ENCODE measurements around the gene HMX1. TPM values are rescaled to one million over a fixed set of nuclear protein-coding genes. Genes with fewer than 3 reads are reported as not detected.

The HMX1 gene
- total and polyA plus RNA-seq, 2 donors (not counting 3 experiments of a cell fraction or from before 2014, with no cell fraction given), result not detected

DNA sequence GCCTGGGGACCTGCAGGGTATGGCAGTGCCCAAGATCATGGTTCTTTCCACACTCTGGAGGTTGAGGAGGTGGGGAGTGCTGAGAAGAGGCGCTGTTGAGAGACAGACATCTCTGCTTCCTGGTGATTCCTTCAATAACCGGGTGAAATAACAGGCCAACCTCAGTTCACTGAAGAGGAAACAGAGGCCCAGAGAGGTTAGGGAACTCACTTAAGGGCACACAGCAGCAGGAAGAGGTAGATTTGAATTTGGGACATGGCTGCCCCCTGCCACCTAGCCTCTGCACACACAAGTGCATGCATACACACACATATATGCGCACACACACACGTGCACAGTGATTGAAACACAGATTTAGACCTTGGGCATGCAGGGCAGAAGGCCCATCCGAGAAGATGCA is 24.9 kb upstream of the HMX1 start:
- FAIRE-seq (no peak), DNase-seq (ENCODE audit: low read depth, low spot score) (no peak)
- H3K9ac ChIP-seq (replicated peaks; ENCODE audit: extremely low read depth, insufficient read depth, low read length), result no peak overlapping the region
- intact Hi-C loops (cut with micrococcal nuclease) (no loop called here), dilution Hi-C loops (cut with MboI; ENCODE audit: extremely low pct_ligation_motif_present, low sequenced_read_pairs) (no loop called here)
- CTCF ChIA-PET, result no interaction called here
- H3K9me3 ChIP-seq (replicated peaks; ENCODE audit: control insufficient read depth, insufficient read depth, low read length), result peaks cover 2% of the 10 kb centered on the region
- no peaks in the 10 kb centered on the region for H3K9me1 ChIP-seq (replicated peaks; ENCODE audit: control insufficient read depth, extremely low read depth, insufficient read depth, low read length)
- H3K79me2 ChIP-seq (ENCODE audit: control insufficient read depth, insufficient read depth, low read length), result no peaks in the 10 kb centered on the region
- no peak overlapping the region for H3K4me3 ChIP-seq (replicated peaks in 1 of 3; ENCODE audit: insufficient read depth in 1 of 3, low read depth in 1 of 3, low read length in 3 of 3)
- TF ChIP-seq, protein P1, sequence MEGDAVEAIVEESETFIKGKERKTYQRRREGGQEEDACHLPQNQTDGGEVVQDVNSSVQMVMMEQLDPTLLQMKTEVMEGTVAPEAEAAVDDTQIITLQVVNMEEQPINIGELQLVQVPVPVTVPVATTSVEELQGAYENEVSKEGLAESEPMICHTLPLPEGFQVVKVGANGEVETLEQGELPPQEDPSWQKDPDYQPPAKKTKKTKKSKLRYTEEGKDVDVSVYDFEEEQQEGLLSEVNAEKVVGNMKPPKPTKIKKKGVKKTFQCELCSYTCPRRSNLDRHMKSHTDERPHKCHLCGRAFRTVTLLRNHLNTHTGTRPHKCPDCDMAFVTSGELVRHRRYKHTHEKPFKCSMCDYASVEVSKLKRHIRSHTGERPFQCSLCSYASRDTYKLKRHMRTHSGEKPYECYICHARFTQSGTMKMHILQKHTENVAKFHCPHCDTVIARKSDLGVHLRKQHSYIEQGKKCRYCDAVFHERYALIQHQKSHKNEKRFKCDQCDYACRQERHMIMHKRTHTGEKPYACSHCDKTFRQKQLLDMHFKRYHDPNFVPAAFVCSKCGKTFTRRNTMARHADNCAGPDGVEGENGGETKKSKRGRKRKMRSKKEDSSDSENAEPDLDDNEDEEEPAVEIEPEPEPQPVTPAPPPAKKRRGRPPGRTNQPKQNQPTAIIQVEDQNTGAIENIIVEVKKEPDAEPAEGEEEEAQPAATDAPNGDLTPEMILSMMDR (IDR thresholded peaks at IDR 0.05; ENCODE audit: extremely low read depth in 1 of 2, insufficient read depth in 1 of 2, low read depth in 1 of 2, low read length in 2 of 2), result no peak
- TF ChIP-seq, protein P2, sequence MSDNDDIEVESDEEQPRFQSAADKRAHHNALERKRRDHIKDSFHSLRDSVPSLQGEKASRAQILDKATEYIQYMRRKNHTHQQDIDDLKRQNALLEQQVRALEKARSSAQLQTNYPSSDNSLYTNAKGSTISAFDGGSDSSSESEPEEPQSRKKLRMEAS (IDR thresholded peaks at IDR 0.05; ENCODE audit: insufficient read depth, insufficient read length), result no peak
- TF ChIP-seq EZH2 (IDR thresholded peaks at IDR 0.05; ENCODE audit: borderline replicate concordance, low read depth, low read length, severe bottlenecking) (no peak), JUN (IDR thresholded peaks at IDR 0.05; ENCODE audit: borderline replicate concordance, insufficient read depth, insufficient read length, low read depth) (no peak), MYC (IDR thresholded peaks at IDR 0.05; ENCODE audit: low read depth, low read length) (no peak), GATA2 (IDR thresholded peaks at IDR 0.05; ENCODE audit: insufficient read depth, insufficient read length, low read depth, low read length) (no peak), POLR2A (IDR thresholded peaks at IDR 0.05; ENCODE audit: low read depth, low read length) (no peak), FOS (IDR thresholded peaks at IDR 0.05; ENCODE audit: borderline replicate concordance, insufficient read depth, low read length) (no peak)
- H4K20me1 ChIP-seq (replicated peaks; ENCODE audit: control insufficient read depth, extremely low read depth, insufficient read depth, low read length), result no peaks in the 10 kb centered on the region
- POLR2A ChIA-PET, result no interaction called here
- H3K27me3 ChIP-seq (ENCODE audit: control insufficient read depth in 2 of 2, insufficient read depth in 2 of 2, low read length in 2 of 2), result peaks cover 23 to 25% of the 10 kb centered on the region in 2 experiments
- no peak overlapping the region for H2AFZ ChIP-seq (ENCODE audit: low read depth, low read length)
- no peaks in the 10 kb centered on the region for H3K36me3 ChIP-seq (ENCODE audit: control insufficient read depth in 2 of 2, extremely low read depth in 1 of 2, insufficient read depth in 2 of 2, low read length in 2 of 2)
- H3K4me2 ChIP-seq (ENCODE audit: insufficient read depth, low read length), result no peak overlapping the region
- no TSS peak for BruUV-seq (replicated peaks)
- H3K4me1 ChIP-seq (ENCODE audit: control insufficient read depth, extremely low read depth, insufficient read depth, low read length), result no peaks in the 10 kb centered on the region
- H3K27ac ChIP-seq (ENCODE audit: insufficient read depth, low read depth, low read length), result no peak overlapping the region
